Astrocyte (in vitro differentiated cells and primary cell): ENCODE measurements around the gene SOX13.

Experiments
- CTCF ChIP-seq: IDR thresholded peaks from 2 replicates; pipeline ENCODE4 v1.5.1; 2011; ENCODE audit warnings: low read depth, mild to moderate bottlenecking, inconsistent platforms, low read length, moderate library complexity; ENCODE audit not compliant: insufficient read depth
- EZH2 ChIP-seq: IDR thresholded peaks from 2 replicates; pipeline ENCODE4 v1.6.1; 2012; ENCODE audit warnings: mild to moderate bottlenecking, low read length, inconsistent platforms; ENCODE audit not compliant: insufficient read depth

GRCh38 chr1:204080163-204080903 lies 7.4 kb downstream of the SOX13 start:
- TF ChIP-seq EZH2 (no peak), CTCF (no peak)
